OCI-LY3 (cell line): ENCODE measurements around the gene FGF4.

Source experiments
- CTCF ChIP-seq: fragments of 200-600, 300-600 bp; sonication (generic); IDR thresholded peaks from 2 replicates; pipeline ENCODE4 v1.5.1; 2014; ENCODE audit warnings: antibody characterized with exemption, low read length, low read depth
- EZH2phosphoT487 ChIP-seq: fragments of 200-600 bp; shearing (Covaris generic); IDR thresholded peaks from 2 replicates; pipeline ENCODE4 v1.6.1; 2018; ENCODE audit warnings: antibody characterized with exemption, mixed run types, low read depth

GRCh38 chr11:69773626-69774353 is 1.4 kb downstream of the FGF4 start:
- TF ChIP-seq CTCF = no peak
- TF ChIP-seq EZH2phosphoT487 = no peak
